ENCODE results near the gene SASH1. TPM values are rescaled to one million over a fixed set of nuclear protein-coding genes. Genes with fewer than 3 reads are reported as not detected.

SASH1 gene
- total RNA-seq, 1 experiment from 2014 or later: 11.7 TPM

DNA sequence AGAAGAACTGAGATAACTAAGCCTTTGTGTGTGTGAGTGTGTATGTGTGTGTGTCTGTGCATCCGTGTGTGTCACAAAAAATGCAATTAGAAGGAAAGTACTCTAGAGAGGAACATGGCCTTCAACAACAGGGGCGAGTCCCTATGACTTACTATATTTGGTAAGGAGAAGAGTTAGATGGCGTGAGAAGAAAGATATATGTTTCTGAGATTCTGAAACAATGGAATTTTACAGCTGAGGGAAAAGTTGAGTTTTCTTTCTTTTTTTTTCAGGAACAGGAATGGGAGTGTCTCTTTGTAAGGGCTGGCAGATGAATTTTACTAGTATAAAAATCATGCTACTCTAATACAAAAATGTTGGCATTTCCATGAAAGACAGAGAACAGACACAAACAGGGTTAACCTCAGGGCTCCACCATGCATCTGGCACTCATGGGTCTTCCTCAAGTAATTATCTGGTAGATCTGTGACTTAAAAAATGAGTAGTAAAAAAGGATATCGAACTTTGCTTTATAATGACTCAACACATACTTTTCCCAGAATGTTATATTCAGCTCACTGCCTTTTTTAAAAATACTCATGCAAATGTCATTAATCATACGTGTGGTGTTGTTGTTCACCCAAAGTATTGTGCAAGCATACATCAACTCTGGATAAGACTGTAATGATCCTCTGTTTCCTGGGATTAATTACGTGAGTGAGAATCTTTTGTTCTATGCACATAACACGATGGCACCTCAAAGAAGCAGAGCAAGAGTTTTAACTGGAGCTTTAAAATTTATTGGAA is 12.8 kb upstream of the SASH1 start:
- H3K27ac ChIP-seq (ENCODE audit: low read depth, low read length): no peak overlapping the region
- BruUV-seq (replicated peaks): no TSS peak
- no peaks in the 10 kb centered on the region for H3K9me2 ChIP-seq (ENCODE audit: insufficient read depth)
- no peak overlapping the region for H3K4me3 ChIP-seq (replicated peaks in 1 of 2; ENCODE audit: low read depth in 1 of 2, low read length in 2 of 2)
- no peaks in the 10 kb centered on the region for H3K27me3 ChIP-seq (ENCODE audit: insufficient read depth, low read length)
- H3K4me1 ChIP-seq (ENCODE audit: control insufficient read depth in 1 of 2, insufficient read depth in 2 of 2, low read length in 2 of 2): no peaks in the 10 kb centered on the region; a peak in 1 of 4 replicates
- TF ChIP-seq FOSL1 (IDR thresholded peaks at IDR 0.05; ENCODE audit: low read depth) (no peak), TCF7L2 (IDR thresholded peaks at IDR 0.05; ENCODE audit: borderline replicate concordance, extremely low read depth, insufficient read depth, insufficient read length) (no peak), SIN3A (IDR thresholded peaks at IDR 0.05; ENCODE audit: low read depth) (no peak), CBX3 (IDR thresholded peaks at IDR 0.05; ENCODE audit: low read depth) (no peak), POLR2A (IDR thresholded peaks at IDR 0.05; ENCODE audit: borderline replicate concordance, extremely low read depth, insufficient read depth, insufficient read length) (no peak), JUND (IDR thresholded peaks at IDR 0.05) (no peak), EZH2 (IDR thresholded peaks at IDR 0.05) (no peak), SP1 (IDR thresholded peaks at IDR 0.05; ENCODE audit: low read depth) (no peak), CEBPB (IDR thresholded peaks at IDR 0.05; ENCODE audit: low read depth) (no peak), ZNF274 (IDR thresholded peaks at IDR 0.05; ENCODE audit: low read depth, low read length) (no peak), ZFX (IDR thresholded peaks at IDR 0.05) (no peak), SRF (IDR thresholded peaks at IDR 0.05; ENCODE audit: low read depth) (no peak), POLR2AphosphoS5 (IDR thresholded peaks at IDR 0.05; ENCODE audit: low read depth, low read length) (no peak), EZH2phosphoT487 (IDR thresholded peaks at IDR 0.05; ENCODE audit: borderline replicate concordance) (no peak)
- TF ChIP-seq, protein P1, sequence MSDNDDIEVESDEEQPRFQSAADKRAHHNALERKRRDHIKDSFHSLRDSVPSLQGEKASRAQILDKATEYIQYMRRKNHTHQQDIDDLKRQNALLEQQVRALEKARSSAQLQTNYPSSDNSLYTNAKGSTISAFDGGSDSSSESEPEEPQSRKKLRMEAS (IDR thresholded peaks at IDR 0.05): no peak
- TF ChIP-seq, protein P2, sequence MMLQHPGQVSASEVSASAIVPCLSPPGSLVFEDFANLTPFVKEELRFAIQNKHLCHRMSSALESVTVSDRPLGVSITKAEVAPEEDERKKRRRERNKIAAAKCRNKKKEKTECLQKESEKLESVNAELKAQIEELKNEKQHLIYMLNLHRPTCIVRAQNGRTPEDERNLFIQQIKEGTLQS (IDR thresholded peaks at IDR 0.05): no peak
- TF ChIP-seq, protein P3, sequence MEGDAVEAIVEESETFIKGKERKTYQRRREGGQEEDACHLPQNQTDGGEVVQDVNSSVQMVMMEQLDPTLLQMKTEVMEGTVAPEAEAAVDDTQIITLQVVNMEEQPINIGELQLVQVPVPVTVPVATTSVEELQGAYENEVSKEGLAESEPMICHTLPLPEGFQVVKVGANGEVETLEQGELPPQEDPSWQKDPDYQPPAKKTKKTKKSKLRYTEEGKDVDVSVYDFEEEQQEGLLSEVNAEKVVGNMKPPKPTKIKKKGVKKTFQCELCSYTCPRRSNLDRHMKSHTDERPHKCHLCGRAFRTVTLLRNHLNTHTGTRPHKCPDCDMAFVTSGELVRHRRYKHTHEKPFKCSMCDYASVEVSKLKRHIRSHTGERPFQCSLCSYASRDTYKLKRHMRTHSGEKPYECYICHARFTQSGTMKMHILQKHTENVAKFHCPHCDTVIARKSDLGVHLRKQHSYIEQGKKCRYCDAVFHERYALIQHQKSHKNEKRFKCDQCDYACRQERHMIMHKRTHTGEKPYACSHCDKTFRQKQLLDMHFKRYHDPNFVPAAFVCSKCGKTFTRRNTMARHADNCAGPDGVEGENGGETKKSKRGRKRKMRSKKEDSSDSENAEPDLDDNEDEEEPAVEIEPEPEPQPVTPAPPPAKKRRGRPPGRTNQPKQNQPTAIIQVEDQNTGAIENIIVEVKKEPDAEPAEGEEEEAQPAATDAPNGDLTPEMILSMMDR (IDR thresholded peaks at IDR 0.05 in 2 of 3, conservative IDR thresholded peaks at IDR 0.05 in 1 of 3; ENCODE audit: borderline replicate concordance in 1 of 3, insufficient read depth in 1 of 3, low read depth in 2 of 3, low read length in 2 of 3): no peak
- no peak overlapping the region for H2AFZ ChIP-seq (ENCODE audit: low read depth, low read length, poor library complexity, severe bottlenecking)
- no peaks in the 10 kb centered on the region for H3K36me3 ChIP-seq (ENCODE audit: control insufficient read depth in 1 of 2, insufficient read depth in 2 of 2, low read length in 2 of 2)
- H3K9ac ChIP-seq (ENCODE audit: low read length): no peak overlapping the region
- DNase-seq (ENCODE audit: low read depth, low spot score): no peak
- ChIA-PET POLR2A (no interaction called here), CTCF (no interaction called here), RAD21 (ENCODE audit: low non-redundant PET in 1 of 2, low total read pairs in 2 of 2, uncharacterized antibody in 2 of 2, unreplicated experiment in 2 of 2) (no interaction called here)
- no peak for ATAC-seq
- H3K9me3 ChIP-seq (ENCODE audit: control insufficient read depth in 1 of 2, insufficient read depth in 1 of 2, low read depth in 1 of 2, low read length in 2 of 2): no peaks in the 10 kb centered on the region
- H4K20me1 ChIP-seq (ENCODE audit: insufficient read depth): no peaks in the 10 kb centered on the region
- intact Hi-C loops (cut with micrococcal nuclease): no loop called here
- no peak overlapping the region for H3K4me2 ChIP-seq (ENCODE audit: low read length)
- no peaks in the 10 kb centered on the region for H3K79me2 ChIP-seq (ENCODE audit: insufficient read depth, low read length)
